NCI-H774 (cell line): Measurements from ENCODE around the gene ALK.

Experiments used
- DNase-seq: peaks from one replicate; lab custom pipeline; 2025; lab: John Stamatoyannopoulos, UW

The ALK gene

GRCh38 chr2:29902356-29902755 lies 19.0 kb downstream of the ALK start:
- no peak for DNase-seq

- no peak for DNase-seq
These were observed 20.3 kb downstream of the ALK start for GRCh38 chr2:29900971-29901633.

GRCh38 chr2:29898999-29899398 lies 22.4 kb downstream of the ALK start:
- DNase-seq, result no peak

- DNase-seq, result no peak
These were observed 26.4 kb downstream of the ALK start for GRCh38 chr2:29894822-29895614.

- DNase-seq, result no peak
These were observed 28.7 kb downstream of the ALK start for GRCh38 chr2:29892585-29893259.

GRCh38 chr2:29881089-29881730 lies 40.2 kb downstream of the ALK start:
- no peak for DNase-seq

- DNase-seq, result no peak
These were observed 41.3 kb downstream of the ALK start for GRCh38 chr2:29880084-29880483.

- no peak for DNase-seq
These were observed 41.9 kb downstream of the ALK start for GRCh38 chr2:29879456-29879855.

- no peak for DNase-seq
These were observed 42.5 kb downstream of the ALK start for GRCh38 chr2:29878898-29879297.

GRCh38 chr2:29876374-29876773 lies 45.0 kb downstream of the ALK start:
- DNase-seq, result no peak

GRCh38 chr2:29874745-29875144 lies 46.6 kb downstream of the ALK start:
- DNase-seq, result no peak

GRCh38 chr2:29872870-29873269 lies 48.5 kb downstream of the ALK start:
- no peak for DNase-seq

- DNase-seq, result no peak
These were observed 49.8 kb downstream of the ALK start for GRCh38 chr2:29871541-29871940.

GRCh38 chr2:29865512-29865911 lies 55.9 kb downstream of the ALK start:
- no peak for DNase-seq

GRCh38 chr2:29864988-29865387 lies 56.4 kb downstream of the ALK start:
- no peak for DNase-seq

- no peak for DNase-seq
These were observed 65.3 kb downstream of the ALK start for GRCh38 chr2:29855924-29856639.

- DNase-seq, result no peak
These were observed 70.6 kb downstream of the ALK start for GRCh38 chr2:29850794-29851193.

GRCh38 chr2:29848566-29849310 lies 72.6 kb downstream of the ALK start:
- no peak for DNase-seq

- no peak for DNase-seq
These were observed 73.5 kb downstream of the ALK start for GRCh38 chr2:29847886-29848285.

- no peak for DNase-seq
These were observed 76.6 kb downstream of the ALK start for GRCh38 chr2:29844713-29845326.
